GM12891 (cell line): ENCODE measurements around the gene FOLR1.

ENCODE experiments used
- POLR2AphosphoS5 ChIP-seq: IDR thresholded peaks from 2 replicates; pipeline ENCODE4 v1.6.1; 2011; ENCODE audit warnings: low read depth, low read length, control low read depth
- TAF1 ChIP-seq: IDR thresholded peaks from 2 replicates; pipeline ENCODE4 v1.6.1; 2011; ENCODE audit warnings: low read depth, low read length, control low read depth

DNA sequence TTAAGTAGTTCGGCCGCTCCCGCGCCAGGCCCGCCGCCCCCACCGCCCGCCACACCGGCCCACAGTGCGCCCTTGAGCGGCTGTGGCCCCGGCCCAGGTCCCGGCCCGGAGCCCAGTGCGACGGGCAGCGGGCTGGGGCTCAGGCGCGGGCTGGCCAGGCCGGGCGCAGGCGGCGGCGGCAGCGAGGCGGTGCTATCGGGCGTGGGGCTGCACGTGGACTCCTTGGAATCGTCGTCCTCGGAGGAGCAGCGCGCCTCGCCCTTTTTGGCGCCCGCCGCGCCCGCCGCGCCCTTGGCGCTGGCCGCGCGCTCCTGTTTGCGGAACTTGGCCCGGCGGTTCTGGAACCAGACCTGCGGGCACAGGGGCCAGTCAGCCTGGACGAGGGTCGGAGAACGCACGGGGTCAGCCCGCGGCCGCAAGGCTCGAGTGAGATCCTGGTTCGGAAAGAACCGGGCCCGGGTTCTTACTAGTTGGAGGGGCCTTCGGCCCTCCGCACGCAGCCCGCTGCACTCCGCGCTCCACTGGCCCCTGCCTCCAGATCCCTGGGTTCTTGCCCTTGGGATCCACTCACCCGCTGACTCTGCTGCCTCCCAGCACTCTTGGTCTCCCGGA, 48.0 kb downstream of the FOLR1 start:
- no peak for TF ChIP-seq POLR2AphosphoS5
- no peak for TF ChIP-seq TAF1
